Measurements from ENCODE around the gene C4orf51. TPM values are rescaled to one million over a fixed set of nuclear protein-coding genes. Genes with fewer than 3 reads are reported as not detected.

Gene C4orf51
- total RNA-seq, 1 donor, result not detected

GRCh38 chr4:145680902-145681301 lies 956 bp downstream of the C4orf51 start:
- no peaks in the 10 kb centered on the region for H3K27me3 ChIP-seq (ENCODE audit: insufficient read depth, low read length)
- peak overlapping the region; percentile 56 for H3K27ac ChIP-seq (ENCODE audit: low read depth, low read length)
- TF ChIP-seq CTCF (IDR thresholded peaks at IDR 0.05; ENCODE audit: extremely low read depth, low read depth, low read length), result no peak
- H4K20me1 ChIP-seq (ENCODE audit: insufficient read depth, low read length), result no peaks in the 10 kb centered on the region
- DNase-seq (ENCODE audit: insufficient read length, low spot score, missing footprints), result no peak
- no peak overlapping the region for H3K4me2 ChIP-seq (ENCODE audit: insufficient read depth, low read length)
- H3K4me3 ChIP-seq (ENCODE audit: insufficient read depth, low read length), result no peak overlapping the region
- H3K9me3 ChIP-seq (ENCODE audit: low read depth, low read length), result no peaks in the 10 kb centered on the region
- H3K79me2 ChIP-seq (ENCODE audit: insufficient read depth, low read length), result no peaks in the 10 kb centered on the region
- no peaks in the 10 kb centered on the region for H3K36me3 ChIP-seq (ENCODE audit: insufficient read depth, low read length)
- peaks cover 20% of the 10 kb centered on the region for H3K4me1 ChIP-seq (ENCODE audit: insufficient read depth, low read length)
- no peak overlapping the region for H2AFZ ChIP-seq (ENCODE audit: low read length)

- H3K4me3 ChIP-seq (ENCODE audit: insufficient read depth, low read length), result no peak overlapping the region
- no peaks in the 10 kb centered on the region for H3K27me3 ChIP-seq (ENCODE audit: insufficient read depth, low read length)
- no peak overlapping the region for H2AFZ ChIP-seq (ENCODE audit: low read length)
- no peaks in the 10 kb centered on the region for H3K36me3 ChIP-seq (ENCODE audit: insufficient read depth, low read length)
- H3K4me1 ChIP-seq (ENCODE audit: insufficient read depth, low read length), result peaks cover 20% of the 10 kb centered on the region
- no peaks in the 10 kb centered on the region for H4K20me1 ChIP-seq (ENCODE audit: insufficient read depth, low read length)
- H3K27ac ChIP-seq (ENCODE audit: low read depth, low read length), result no peak overlapping the region
- no peaks in the 10 kb centered on the region for H3K9me3 ChIP-seq (ENCODE audit: low read depth, low read length)
- DNase-seq (ENCODE audit: insufficient read length, low spot score, missing footprints), result no peak
- TF ChIP-seq CTCF (IDR thresholded peaks at IDR 0.05; ENCODE audit: extremely low read depth, low read depth, low read length), result no peak
- no peak overlapping the region for H3K4me2 ChIP-seq (ENCODE audit: insufficient read depth, low read length)
- no peaks in the 10 kb centered on the region for H3K79me2 ChIP-seq (ENCODE audit: insufficient read depth, low read length)
These were observed 1.6 kb downstream of the C4orf51 start for GRCh38 chr4:145681518-145681917.

DNA sequence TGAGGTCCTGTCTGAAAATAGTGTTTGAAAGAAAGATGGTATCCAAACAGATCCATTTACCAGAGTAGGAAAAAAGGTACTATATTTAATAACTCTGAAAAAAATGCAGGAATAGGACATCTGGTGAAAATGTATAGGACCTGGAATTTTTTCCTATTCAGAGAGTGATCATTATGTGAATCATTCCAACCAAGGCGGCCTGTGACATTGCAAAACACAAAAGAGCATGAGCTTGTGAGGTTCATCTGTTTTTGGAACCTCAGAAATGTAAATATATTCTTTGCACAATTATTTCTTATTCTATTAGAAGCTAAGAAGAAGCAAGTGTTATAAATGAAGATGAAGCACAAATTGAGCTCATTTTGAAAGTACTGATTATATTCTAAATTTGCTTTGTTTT lies 2.0 kb downstream of the C4orf51 start:
- Histone ChIP-seq H3K4me2 (ENCODE audit: insufficient read depth, low read length) (no peak overlapping the region), H3K27me3 (ENCODE audit: insufficient read depth, low read length) (no peaks in the 10 kb centered on the region), H3K4me1 (ENCODE audit: insufficient read depth, low read length) (peaks cover 20% of the 10 kb centered on the region), H3K4me3 (ENCODE audit: insufficient read depth, low read length) (no peak overlapping the region), H2AFZ (ENCODE audit: low read length) (no peak overlapping the region), H3K79me2 (ENCODE audit: insufficient read depth, low read length) (no peaks in the 10 kb centered on the region), H4K20me1 (ENCODE audit: insufficient read depth, low read length) (no peaks in the 10 kb centered on the region), H3K36me3 (ENCODE audit: insufficient read depth, low read length) (no peaks in the 10 kb centered on the region), H3K27ac (ENCODE audit: low read depth, low read length) (no peak overlapping the region), H3K9me3 (ENCODE audit: low read depth, low read length) (no peaks in the 10 kb centered on the region)
- no peak for DNase-seq (ENCODE audit: insufficient read length, low spot score, missing footprints)
- no peak for TF ChIP-seq CTCF (IDR thresholded peaks at IDR 0.05; ENCODE audit: extremely low read depth, low read depth, low read length)

GRCh38 chr4:145686991-145687390 lies 7.0 kb downstream of the C4orf51 start:
- Histone ChIP-seq H4K20me1 (ENCODE audit: insufficient read depth, low read length) (no peaks in the 10 kb centered on the region), H3K4me3 (ENCODE audit: insufficient read depth, low read length) (no peak overlapping the region), H3K79me2 (ENCODE audit: insufficient read depth, low read length) (no peaks in the 10 kb centered on the region), H3K4me1 (ENCODE audit: insufficient read depth, low read length) (no peaks in the 10 kb centered on the region), H2AFZ (ENCODE audit: low read length) (no peak overlapping the region), H3K9me3 (ENCODE audit: low read depth, low read length) (no peaks in the 10 kb centered on the region), H3K36me3 (ENCODE audit: insufficient read depth, low read length) (no peaks in the 10 kb centered on the region), H3K27ac (ENCODE audit: low read depth, low read length) (no peak overlapping the region), H3K27me3 (ENCODE audit: insufficient read depth, low read length) (no peaks in the 10 kb centered on the region), H3K4me2 (ENCODE audit: insufficient read depth, low read length) (no peak overlapping the region)
- no peak for DNase-seq (ENCODE audit: insufficient read length, low spot score, missing footprints)
- no peak for TF ChIP-seq CTCF (IDR thresholded peaks at IDR 0.05; ENCODE audit: extremely low read depth, low read depth, low read length)
